H1 (cell line): Measurements from ENCODE around the gene EVI2A. TPM values are rescaled to one million over a fixed set of nuclear protein-coding genes. Genes with fewer than 3 reads are reported as not detected.

ENCODE experiments used
- CHD2 ChIP-seq: IDR thresholded peaks from 2 replicates; pipeline ENCODE4 v1.6.1; 2012; ENCODE audit warnings: low read length, improper control_type of control experiment
- polyA plus RNA-seq, 7 experiments: library from polyadenylated mRNA; depleted of rRNA in 3 of 7; stranded (reverse) in 5 of 7; unstranded in 2 of 7; fragments of >200 nt in 5 of 7; fragments of 200-250 nt in 2 of 7; gene quantifications; 1 replicate in 5 of 7; 2 replicates in 1 of 7; 4 replicates in 1 of 7; pipeline versions ENCODE4 v1.2.1 to v1.2.3, GENCODE V29; 2011 to 2013; ENCODE audit warnings: missing spikeins in 2 of 7, mixed read lengths in 2 of 7
- total RNA-seq: library from RNA; stranded (reverse); fragmentation: NEBNext Ultra II Directional; extraction: Animal tissue kit (Norgen Biotek cat#: 25700); gene quantifications from 2 replicates; pipeline ENCODE4 v1.2.1, GENCODE V29; 2021
- TF ChIP-seq, protein P1 (sequence below): fragments of 300-600 bp; sonication (generic); IDR thresholded peaks from 2 replicates; pipeline ENCODE4 v1.7.1; 2012; ENCODE audit warnings: low read length, moderate library complexity, mild to moderate bottlenecking, inconsistent platforms; ENCODE audit not compliant: insufficient replicate concordance

Gene EVI2A
- total and polyA plus RNA-seq, 2 of the 8 experiments (the other 6 are each of a cell fraction or from before 2014, with no cell fraction given), result not detected

DNA sequence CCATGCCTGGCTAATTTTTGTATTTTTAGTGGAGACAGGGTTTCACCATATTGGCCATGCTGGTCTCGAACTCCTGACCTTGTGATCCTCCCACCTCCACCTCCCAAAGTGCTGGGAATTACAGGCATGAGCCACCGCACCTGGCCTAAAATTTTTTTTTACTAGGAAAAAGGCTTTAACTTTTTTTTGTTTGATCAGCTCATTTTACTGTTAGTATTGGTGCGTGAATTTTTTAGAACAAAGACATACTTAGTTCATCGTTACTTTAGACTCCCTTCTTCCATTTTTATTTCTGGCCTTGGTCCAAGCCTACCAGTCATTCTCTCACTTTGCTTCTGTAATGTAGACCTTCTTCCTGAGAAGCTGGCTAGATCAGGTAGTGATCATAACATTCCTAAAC is 44.7 kb upstream of the EVI2A start (continued):
- TF ChIP-seq, protein P1, sequence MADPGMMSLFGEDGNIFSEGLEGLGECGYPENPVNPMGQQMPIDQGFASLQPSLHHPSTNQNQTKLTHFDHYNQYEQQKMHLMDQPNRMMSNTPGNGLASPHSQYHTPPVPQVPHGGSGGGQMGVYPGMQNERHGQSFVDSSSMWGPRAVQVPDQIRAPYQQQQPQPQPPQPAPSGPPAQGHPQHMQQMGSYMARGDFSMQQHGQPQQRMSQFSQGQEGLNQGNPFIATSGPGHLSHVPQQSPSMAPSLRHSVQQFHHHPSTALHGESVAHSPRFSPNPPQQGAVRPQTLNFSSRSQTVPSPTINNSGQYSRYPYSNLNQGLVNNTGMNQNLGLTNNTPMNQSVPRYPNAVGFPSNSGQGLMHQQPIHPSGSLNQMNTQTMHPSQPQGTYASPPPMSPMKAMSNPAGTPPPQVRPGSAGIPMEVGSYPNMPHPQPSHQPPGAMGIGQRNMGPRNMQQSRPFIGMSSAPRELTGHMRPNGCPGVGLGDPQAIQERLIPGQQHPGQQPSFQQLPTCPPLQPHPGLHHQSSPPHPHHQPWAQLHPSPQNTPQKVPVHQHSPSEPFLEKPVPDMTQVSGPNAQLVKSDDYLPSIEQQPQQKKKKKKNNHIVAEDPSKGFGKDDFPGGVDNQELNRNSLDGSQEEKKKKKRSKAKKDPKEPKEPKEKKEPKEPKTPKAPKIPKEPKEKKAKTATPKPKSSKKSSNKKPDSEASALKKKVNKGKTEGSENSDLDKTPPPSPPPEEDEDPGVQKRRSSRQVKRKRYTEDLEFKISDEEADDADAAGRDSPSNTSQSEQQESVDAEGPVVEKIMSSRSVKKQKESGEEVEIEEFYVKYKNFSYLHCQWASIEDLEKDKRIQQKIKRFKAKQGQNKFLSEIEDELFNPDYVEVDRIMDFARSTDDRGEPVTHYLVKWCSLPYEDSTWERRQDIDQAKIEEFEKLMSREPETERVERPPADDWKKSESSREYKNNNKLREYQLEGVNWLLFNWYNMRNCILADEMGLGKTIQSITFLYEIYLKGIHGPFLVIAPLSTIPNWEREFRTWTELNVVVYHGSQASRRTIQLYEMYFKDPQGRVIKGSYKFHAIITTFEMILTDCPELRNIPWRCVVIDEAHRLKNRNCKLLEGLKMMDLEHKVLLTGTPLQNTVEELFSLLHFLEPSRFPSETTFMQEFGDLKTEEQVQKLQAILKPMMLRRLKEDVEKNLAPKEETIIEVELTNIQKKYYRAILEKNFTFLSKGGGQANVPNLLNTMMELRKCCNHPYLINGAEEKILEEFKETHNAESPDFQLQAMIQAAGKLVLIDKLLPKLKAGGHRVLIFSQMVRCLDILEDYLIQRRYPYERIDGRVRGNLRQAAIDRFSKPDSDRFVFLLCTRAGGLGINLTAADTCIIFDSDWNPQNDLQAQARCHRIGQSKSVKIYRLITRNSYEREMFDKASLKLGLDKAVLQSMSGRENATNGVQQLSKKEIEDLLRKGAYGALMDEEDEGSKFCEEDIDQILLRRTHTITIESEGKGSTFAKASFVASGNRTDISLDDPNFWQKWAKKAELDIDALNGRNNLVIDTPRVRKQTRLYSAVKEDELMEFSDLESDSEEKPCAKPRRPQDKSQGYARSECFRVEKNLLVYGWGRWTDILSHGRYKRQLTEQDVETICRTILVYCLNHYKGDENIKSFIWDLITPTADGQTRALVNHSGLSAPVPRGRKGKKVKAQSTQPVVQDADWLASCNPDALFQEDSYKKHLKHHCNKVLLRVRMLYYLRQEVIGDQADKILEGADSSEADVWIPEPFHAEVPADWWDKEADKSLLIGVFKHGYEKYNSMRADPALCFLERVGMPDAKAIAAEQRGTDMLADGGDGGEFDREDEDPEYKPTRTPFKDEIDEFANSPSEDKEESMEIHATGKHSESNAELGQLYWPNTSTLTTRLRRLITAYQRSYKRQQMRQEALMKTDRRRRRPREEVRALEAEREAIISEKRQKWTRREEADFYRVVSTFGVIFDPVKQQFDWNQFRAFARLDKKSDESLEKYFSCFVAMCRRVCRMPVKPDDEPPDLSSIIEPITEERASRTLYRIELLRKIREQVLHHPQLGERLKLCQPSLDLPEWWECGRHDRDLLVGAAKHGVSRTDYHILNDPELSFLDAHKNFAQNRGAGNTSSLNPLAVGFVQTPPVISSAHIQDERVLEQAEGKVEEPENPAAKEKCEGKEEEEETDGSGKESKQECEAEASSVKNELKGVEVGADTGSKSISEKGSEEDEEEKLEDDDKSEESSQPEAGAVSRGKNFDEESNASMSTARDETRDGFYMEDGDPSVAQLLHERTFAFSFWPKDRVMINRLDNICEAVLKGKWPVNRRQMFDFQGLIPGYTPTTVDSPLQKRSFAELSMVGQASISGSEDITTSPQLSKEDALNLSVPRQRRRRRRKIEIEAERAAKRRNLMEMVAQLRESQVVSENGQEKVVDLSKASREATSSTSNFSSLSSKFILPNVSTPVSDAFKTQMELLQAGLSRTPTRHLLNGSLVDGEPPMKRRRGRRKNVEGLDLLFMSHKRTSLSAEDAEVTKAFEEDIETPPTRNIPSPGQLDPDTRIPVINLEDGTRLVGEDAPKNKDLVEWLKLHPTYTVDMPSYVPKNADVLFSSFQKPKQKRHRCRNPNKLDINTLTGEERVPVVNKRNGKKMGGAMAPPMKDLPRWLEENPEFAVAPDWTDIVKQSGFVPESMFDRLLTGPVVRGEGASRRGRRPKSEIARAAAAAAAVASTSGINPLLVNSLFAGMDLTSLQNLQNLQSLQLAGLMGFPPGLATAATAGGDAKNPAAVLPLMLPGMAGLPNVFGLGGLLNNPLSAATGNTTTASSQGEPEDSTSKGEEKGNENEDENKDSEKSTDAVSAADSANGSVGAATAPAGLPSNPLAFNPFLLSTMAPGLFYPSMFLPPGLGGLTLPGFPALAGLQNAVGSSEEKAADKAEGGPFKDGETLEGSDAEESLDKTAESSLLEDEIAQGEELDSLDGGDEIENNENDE, result no peak
- TF ChIP-seq CHD2, result no peak
- TF ChIP-seq, all 59 proteins: peak for 0
